ENCODE measurements around the gene AFF1. TPM values are rescaled to one million over a fixed set of nuclear protein-coding genes. Genes with fewer than 3 reads are reported as not detected.
"Not testable (repeated sequence)": the region's sequence is repeated elsewhere in the genome, so short reads cannot be mapped to it uniquely, and the experiment has no call there.

AFF1 gene
- polyA plus RNA-seq, 6 donors from 2014 or later: 33.1 to 72.0 (median 55.4) TPM

DNA sequence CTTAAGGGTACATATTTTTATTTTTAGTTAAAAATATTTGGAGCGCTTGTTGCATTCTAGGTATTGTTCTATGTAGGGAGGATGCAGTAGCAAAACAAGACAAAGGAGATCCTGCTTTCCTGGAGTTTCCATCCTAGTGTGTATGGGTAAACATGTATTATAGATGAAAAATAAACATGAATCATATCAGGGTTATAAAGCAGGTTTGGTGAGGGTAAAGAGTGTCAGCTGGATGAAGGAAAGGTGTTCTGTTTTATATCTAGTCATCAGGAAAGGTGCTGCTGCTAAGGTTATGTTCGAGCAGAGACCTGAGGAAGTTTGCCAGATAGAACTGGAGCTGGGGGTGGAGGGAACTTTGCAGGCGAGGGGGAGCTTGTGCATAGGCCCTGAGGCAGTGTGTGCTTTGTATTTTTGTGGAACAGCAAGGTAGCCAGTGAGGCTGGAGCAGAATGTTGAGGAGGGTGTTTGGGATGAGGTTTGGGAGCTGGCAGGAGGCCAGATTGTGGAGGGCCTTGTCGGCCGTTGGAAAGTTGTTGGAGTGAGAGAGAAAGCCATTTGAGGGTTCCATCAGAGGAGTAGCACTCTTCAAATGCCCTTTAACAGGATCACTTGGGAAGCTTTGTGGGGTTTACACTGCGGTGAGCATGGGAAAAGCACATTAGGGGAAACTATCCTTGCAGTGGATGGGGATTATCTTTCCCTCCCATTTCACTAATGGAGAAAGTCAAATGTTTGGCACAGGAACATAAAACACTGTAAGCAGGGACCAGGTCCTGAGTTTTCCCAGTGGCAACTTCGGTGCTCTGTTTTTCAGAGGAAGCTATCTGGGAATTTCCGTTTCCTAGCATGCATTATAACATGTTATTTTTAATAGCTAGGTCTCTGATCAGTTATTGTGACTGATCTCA lies 35.9 kb downstream of the AFF1 start:
- Mint-ChIP-seq H3K4me3 (no peak overlapping the region), H3K36me3 (peaks cover 0 to 6% of the 10 kb centered on the region in 2 donors), H3K27me3 (no peaks in the 10 kb centered on the region), H3K9me3 (no peaks in the 10 kb centered on the region), H3K27ac (no peak overlapping the region), H3K4me1 (peaks cover 18 to 27% (median 21%) of the 10 kb centered on the region in 3 donors)
- ATAC-seq (ENCODE audit: low read depth in 2 of 2) (no peak), DNase-seq (no peak)

- H3K27ac Mint-ChIP-seq: peak overlapping the region in 1 of 6 donors; percentile 25
- DNase-seq: no peak
- no peaks in the 10 kb centered on the region for H3K27me3 Mint-ChIP-seq
- no peak for ATAC-seq (ENCODE audit: low read depth in 2 of 2)
- no peak overlapping the region for H3K4me3 Mint-ChIP-seq
- H3K9me3 Mint-ChIP-seq: no peaks in the 10 kb centered on the region
- peaks cover 0 to 6% of the 10 kb centered on the region in 2 donors for H3K36me3 Mint-ChIP-seq
- H3K4me1 Mint-ChIP-seq: peaks cover 23 to 32% (median 25%) of the 10 kb centered on the region in 3 donors
These were observed 36.5 kb downstream of the AFF1 start for GRCh38 chr4:86971355-86971683.

- no peak for ATAC-seq (ENCODE audit: low read depth in 2 of 2)
- H3K27ac Mint-ChIP-seq: peak overlapping the region in 1 of 6 donors; percentile 5
- H3K27me3 Mint-ChIP-seq: no peaks in the 10 kb centered on the region
- no peak for DNase-seq
- H3K9me3 Mint-ChIP-seq: no peaks in the 10 kb centered on the region
- peaks cover 0 to 6% of the 10 kb centered on the region in 2 donors for H3K36me3 Mint-ChIP-seq
- peaks cover 33 to 38% (median 36%) of the 10 kb centered on the region in 3 donors for H3K4me1 Mint-ChIP-seq
- no peak overlapping the region for H3K4me3 Mint-ChIP-seq
These were observed 38.2 kb downstream of the AFF1 start for GRCh38 chr4:86972997-86973396.

GRCh38 chr4:86973668-86974067 lies 38.9 kb downstream of the AFF1 start:
- H3K4me1 Mint-ChIP-seq: peaks cover 37 to 40% (median 39%) of the 10 kb centered on the region in 3 donors
- ATAC-seq (ENCODE audit: low read depth in 2 of 2) (no peak), DNase-seq (no peak)
- no peaks in the 10 kb centered on the region for H3K27me3 Mint-ChIP-seq
- H3K27ac Mint-ChIP-seq: no peak overlapping the region
- H3K9me3 Mint-ChIP-seq: no peaks in the 10 kb centered on the region
- H3K36me3 Mint-ChIP-seq: peaks cover 0 to 6% of the 10 kb centered on the region in 2 donors
- no peak overlapping the region for H3K4me3 Mint-ChIP-seq

DNA sequence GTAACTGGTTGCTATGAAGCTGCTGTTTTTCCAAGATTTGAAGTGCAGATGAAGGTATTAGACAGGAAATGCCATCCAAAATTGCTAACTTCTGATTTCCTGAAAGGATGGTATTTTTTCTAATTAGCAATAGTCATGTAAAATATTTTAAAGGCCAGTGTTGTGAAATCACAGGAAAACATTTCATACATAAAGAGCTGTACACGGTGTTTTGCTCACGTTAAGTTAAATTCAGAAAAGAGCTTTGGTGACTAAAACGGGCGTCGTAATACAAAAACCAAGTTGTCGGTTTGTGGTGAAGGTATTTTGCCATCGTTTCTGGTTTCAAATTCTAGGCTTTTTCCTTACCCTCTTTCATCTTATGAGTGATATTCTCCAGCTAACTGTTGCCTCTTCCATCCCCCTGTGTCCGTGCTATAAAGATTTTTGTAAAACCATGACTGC lies 39.8 kb downstream of the AFF1 start:
- Mint-ChIP-seq H3K9me3 (no peaks in the 10 kb centered on the region), H3K27ac (peak overlapping the region in 1 of 6 donors; percentile 62), H3K4me3 (no peak overlapping the region), H3K4me1 (peaks cover 46 to 49% (median 48%) of the 10 kb centered on the region in 3 donors), H3K27me3 (no peaks in the 10 kb centered on the region), H3K36me3 (peaks cover 0 to 6% of the 10 kb centered on the region in 2 donors)
- DNase-seq: no peak
- no peak for ATAC-seq (ENCODE audit: low read depth in 2 of 2)

DNA sequence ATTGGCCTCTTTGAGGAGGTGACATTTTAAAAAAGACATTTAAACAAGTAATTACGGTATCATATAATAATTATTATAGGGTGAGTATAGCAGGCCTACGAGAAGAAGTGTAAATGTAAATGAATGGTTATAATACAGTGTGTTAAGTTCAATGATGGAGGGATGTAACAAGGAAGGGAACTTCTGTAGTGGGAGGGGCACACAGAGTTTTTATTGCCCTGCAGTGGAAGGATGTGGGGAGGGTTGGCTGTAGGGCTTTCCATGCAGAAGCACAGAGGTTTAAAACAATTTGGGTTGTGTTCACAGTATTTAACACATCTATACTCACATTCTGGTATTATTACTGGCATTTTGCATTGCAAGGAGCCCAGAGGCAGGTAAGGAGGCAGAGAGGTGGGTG lies 41.1 kb downstream of the AFF1 start:
- H3K27me3 Mint-ChIP-seq: no peaks in the 10 kb centered on the region
- no peak overlapping the region for H3K4me3 Mint-ChIP-seq
- no peak for DNase-seq
- H3K4me1 Mint-ChIP-seq: peaks cover 48 to 55% (median 50%) of the 10 kb centered on the region in 3 donors
- no peaks in the 10 kb centered on the region for H3K9me3 Mint-ChIP-seq
- no peak overlapping the region for H3K27ac Mint-ChIP-seq
- H3K36me3 Mint-ChIP-seq: no peaks in the 10 kb centered on the region
- no peak for ATAC-seq (ENCODE audit: low read depth in 2 of 2)

- peaks cover 48 to 61% (median 57%) of the 10 kb centered on the region in 3 donors for H3K4me1 Mint-ChIP-seq
These were observed 42.1 kb downstream of the AFF1 start for GRCh38 chr4:86976801-86977485.

DNA sequence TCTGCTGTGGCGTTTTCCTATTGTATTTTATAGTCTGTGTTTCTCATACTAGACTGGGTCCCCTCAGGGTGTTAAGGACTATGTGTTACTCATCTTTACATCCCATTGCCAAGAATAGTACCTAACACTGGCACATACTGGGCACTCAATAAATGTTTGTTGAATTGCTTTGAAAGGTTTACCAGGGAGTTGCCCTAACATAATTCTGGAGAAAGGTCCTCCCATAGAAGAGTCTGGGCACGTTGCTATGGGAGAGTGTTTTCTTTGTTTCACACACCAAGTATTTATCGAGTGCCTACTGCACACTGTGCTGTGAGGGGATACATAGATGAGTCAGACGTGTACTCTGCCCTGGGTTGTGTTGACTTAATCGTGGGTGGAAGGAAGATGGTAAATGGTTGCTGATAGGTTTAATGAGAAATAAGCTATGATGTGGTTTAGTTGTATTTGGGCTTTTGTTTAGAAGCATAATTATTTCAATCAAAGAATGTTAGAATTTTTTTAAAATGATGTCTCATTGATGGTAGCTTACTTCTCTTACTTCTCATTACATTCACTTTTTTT lies 42.9 kb downstream of the AFF1 start:
- peak overlapping the region in 3 of 6 donors; percentile 28 to 78 (median 51) for H3K27ac Mint-ChIP-seq
- DNase-seq (no peak), ATAC-seq (ENCODE audit: low read depth in 2 of 2) (no peak)
- peaks cover 0 to 3% (median 0%) of the 10 kb centered on the region in 7 donors for H3K9me3 Mint-ChIP-seq
- peaks cover 5 to 9% of the 10 kb centered on the region in 2 donors for H3K36me3 Mint-ChIP-seq
- no peaks in the 10 kb centered on the region for H3K27me3 Mint-ChIP-seq
- peaks cover 51 to 65% (median 58%) of the 10 kb centered on the region in 3 donors for H3K4me1 Mint-ChIP-seq
- H3K4me3 Mint-ChIP-seq: peak overlapping the region in 1 of 8 donors; percentile 61

More at GRCh38 chr4:86976801-86977485, 42.1 kb downstream of the AFF1 start:
- H3K4me3 Mint-ChIP-seq: no peak overlapping the region
- H3K36me3 Mint-ChIP-seq: peaks cover 3 to 5% of the 10 kb centered on the region in 2 donors
- H3K9me3 Mint-ChIP-seq: peaks cover 0 to 1% (median 0%) of the 10 kb centered on the region in 7 donors
- H3K27ac Mint-ChIP-seq: peak overlapping the region in 1 of 6 donors; percentile 78
- ATAC-seq (ENCODE audit: low read depth in 2 of 2) (no peak), DNase-seq (no peak)
- H3K27me3 Mint-ChIP-seq: no peaks in the 10 kb centered on the region

- H3K4me3 Mint-ChIP-seq: peak overlapping the region in 6 of 8 donors; percentile 5 to 74 (median 31)
- ATAC-seq (ENCODE audit: low read depth in 2 of 2) (peak; percentile 32 to 40), DNase-seq (no peak)
- H3K36me3 Mint-ChIP-seq: peaks cover 5 to 9% of the 10 kb centered on the region in 2 donors
- peaks cover 48 to 66% (median 50%) of the 10 kb centered on the region in 3 donors for H3K4me1 Mint-ChIP-seq
- peaks cover 0 to 3% (median 0%) of the 10 kb centered on the region in 7 donors for H3K9me3 Mint-ChIP-seq
- no peaks in the 10 kb centered on the region for H3K27me3 Mint-ChIP-seq
- peak overlapping the region in 2 of 6 donors; percentile 53 to 65 for H3K27ac Mint-ChIP-seq
These were observed 43.9 kb downstream of the AFF1 start for GRCh38 chr4:86978709-86979108.

DNA sequence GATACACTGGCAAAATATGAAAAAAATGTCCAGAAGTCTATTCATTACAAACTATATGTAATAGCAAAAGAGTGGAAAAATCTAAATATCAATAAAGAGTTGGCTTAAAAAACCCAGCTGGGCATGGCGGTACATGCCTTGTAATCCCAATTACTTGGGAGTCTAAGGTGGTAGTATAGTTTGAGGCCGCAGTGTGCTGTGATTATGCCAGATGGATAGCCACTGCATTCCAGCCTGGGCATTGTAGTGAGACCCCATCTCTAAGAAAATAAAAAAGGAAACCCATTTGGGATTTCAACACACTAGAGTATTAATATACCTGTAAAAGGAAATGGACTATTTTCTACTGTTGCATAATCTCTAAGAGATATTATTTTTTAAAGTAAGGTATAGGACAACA lies 45.4 kb downstream of the AFF1 start:
- DNase-seq (no peak), ATAC-seq (ENCODE audit: low read depth in 2 of 2) (no peak)
- Mint-ChIP-seq H3K27ac (peak overlapping the region in 1 of 6 donors; percentile 78), H3K9me3 (peaks cover 0 to 3% (median 0%) of the 10 kb centered on the region in 7 donors), H3K36me3 (peaks cover 5 to 9% of the 10 kb centered on the region in 2 donors), H3K4me1 (peaks cover 40 to 64% (median 43%) of the 10 kb centered on the region in 3 donors), H3K4me3 (peak overlapping the region in 3 of 8 donors; percentile 28 to 74 (median 51)), H3K27me3 (no peaks in the 10 kb centered on the region)

DNA sequence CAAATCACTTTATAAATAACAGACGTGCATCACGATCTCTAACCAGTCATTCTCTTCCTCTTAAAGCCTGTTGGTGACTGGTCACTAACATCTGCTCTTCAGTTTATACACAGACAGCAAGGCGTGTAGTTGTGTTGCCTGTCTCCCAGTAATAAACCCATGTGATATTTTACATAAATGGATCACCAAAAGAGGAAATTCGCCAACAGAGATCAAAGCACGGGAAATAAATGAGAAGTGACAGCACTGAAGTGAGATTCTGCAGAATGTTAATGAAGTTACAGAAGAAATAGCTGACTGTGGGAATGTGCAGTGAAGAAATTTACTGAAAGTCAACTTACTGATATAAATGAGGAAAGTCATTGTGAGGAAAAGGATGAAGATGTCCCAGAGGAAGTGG lies 47.0 kb downstream of the AFF1 start:
- no peaks in the 10 kb centered on the region for H3K27me3 Mint-ChIP-seq
- H3K27ac Mint-ChIP-seq: peak overlapping the region; percentile 1 to 89 (median 70)
- peak overlapping the region in 5 of 8 donors; percentile 24 to 70 (median 49) for H3K4me3 Mint-ChIP-seq
- peak; percentile 83 to 85 for ATAC-seq (ENCODE audit: low read depth in 2 of 2)
- peaks cover 0 to 3% (median 0%) of the 10 kb centered on the region in 7 donors for H3K9me3 Mint-ChIP-seq
- DNase-seq: peak; percentile 36
- peaks cover 33 to 58% (median 36%) of the 10 kb centered on the region in 3 donors for H3K4me1 Mint-ChIP-seq
- peaks cover 5 to 9% of the 10 kb centered on the region in 2 donors for H3K36me3 Mint-ChIP-seq

- not testable (repeated sequence) for H3K4me3 Mint-ChIP-seq; H3K9me3 Mint-ChIP-seq; H3K27me3 Mint-ChIP-seq; DNase-seq; ATAC-seq (ENCODE audit: low read depth in 2 of 2); H3K27ac Mint-ChIP-seq
- Mint-ChIP-seq H3K36me3 (peaks cover 9 to 11% of the 10 kb centered on the region in 2 donors), H3K4me1 (peaks cover 9 to 22% (median 10%) of the 10 kb centered on the region in 3 donors)
These were observed 51.0 kb downstream of the AFF1 start for GRCh38 chr4:86985852-86986251.

GRCh38 chr4:86989658-86990057 lies 54.8 kb downstream of the AFF1 start:
- not testable (repeated sequence) for H3K9me3 Mint-ChIP-seq; H3K4me1 Mint-ChIP-seq; H3K27me3 Mint-ChIP-seq; ATAC-seq (ENCODE audit: low read depth in 2 of 2); H3K36me3 Mint-ChIP-seq; DNase-seq; H3K4me3 Mint-ChIP-seq
- H3K27ac Mint-ChIP-seq: peak overlapping the region in 1 of 6 donors; percentile 58
